HG03108 (cell line): ENCODE measurements around the gene C11orf87.

Experiments
- ATAC-seq: cut with Tn5 transposase; IDR thresholded peaks from one replicate; pipeline ENCODE4 v1.9.1; 2021; ENCODE audit warnings: moderate library complexity; ENCODE audit not compliant: unreplicated experiment

C11orf87 gene

GRCh38 chr11:109421981-109422869, at the start of gene C11orf87:
TSS of gene C11orf87 (plus strand) at chr11:109422190. CDS start at chr11:109423634, 1,444 bp downstream.
- no peak for ATAC-seq

- ATAC-seq, result no peak
Observed at GRCh38 chr11:109374032-109374431, 48.0 kb upstream of the C11orf87 start.

- no peak for ATAC-seq
Observed at GRCh38 chr11:109374441-109374840, 47.5 kb upstream of the C11orf87 start.

DNA sequence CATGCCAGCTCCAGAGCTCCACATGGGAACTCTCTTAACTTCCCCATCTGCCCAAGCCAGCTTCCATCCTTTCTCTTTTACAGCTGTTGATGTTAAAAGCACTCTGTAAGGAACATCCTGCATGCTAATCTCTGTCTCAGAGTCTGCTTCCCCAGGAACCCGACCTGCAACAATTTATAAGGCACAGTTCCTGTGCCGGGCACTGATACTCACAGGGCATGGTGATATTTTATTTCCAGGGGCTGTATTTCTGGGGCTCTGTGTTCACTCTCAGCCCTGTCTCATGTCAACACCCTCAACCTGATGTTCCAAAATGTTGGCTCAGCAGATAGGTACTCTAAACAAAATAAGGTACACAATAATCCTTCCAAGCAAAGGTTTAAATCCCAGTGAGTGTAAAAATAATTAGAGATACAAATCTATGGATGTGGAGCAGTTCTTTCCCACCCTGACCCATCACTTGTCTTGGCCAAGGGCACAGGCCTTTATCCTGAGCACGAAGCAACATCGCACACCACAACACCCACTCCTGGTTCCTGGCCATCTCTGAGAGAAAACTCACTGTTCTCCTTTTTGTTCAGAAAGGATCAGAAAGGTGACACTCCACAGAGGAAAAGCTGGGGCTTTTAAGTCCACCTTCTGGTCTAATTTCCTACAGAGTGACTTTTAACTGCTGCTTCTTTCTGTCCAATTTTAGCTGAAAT, 44.8 kb upstream of the C11orf87 start:
- no peak for ATAC-seq

DNA sequence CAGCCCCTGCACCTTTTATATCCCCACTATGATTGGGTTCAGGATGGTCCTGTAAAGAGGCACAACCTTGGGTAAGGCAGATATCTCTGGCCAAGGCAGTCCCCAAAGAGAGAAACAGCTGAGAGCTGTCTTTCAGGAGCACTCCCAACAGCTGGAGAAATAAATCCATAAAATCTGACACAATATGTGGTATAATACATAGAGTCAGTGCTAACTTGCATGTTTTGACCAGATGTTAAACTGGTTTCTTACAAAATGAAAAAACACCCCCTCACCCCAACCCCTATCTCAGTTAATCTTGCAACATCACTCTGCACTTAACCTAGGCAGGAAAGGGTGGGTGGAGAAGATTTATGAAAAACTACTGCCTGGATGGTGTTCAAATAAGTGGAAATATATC, 44.0 kb upstream of the C11orf87 start:
- no peak for ATAC-seq

GRCh38 chr11:109383306-109383705, 38.7 kb upstream of the C11orf87 start:
- ATAC-seq, result no peak

DNA sequence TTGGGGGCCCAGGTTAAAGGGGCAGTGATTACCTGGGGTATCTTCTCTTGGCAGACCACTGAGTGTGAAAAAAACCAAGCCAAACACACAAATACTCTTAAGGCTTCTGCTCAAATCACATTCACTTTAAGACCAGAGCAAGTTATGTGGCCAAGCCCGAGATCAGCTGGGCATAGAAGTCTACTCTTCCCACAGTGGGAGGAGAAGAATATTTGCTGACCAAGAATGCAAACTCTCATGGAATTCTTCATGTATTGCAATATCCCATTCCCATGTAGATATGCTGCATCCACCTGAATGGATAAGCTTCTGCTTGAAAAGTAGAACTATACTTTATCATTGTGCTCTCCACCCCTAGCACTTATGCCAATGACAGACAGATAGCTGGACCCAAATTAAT, 37.1 kb upstream of the C11orf87 start:
- no peak for ATAC-seq

- no peak for ATAC-seq
Observed at GRCh38 chr11:109388982-109389381, 33.0 kb upstream of the C11orf87 start.

DNA sequence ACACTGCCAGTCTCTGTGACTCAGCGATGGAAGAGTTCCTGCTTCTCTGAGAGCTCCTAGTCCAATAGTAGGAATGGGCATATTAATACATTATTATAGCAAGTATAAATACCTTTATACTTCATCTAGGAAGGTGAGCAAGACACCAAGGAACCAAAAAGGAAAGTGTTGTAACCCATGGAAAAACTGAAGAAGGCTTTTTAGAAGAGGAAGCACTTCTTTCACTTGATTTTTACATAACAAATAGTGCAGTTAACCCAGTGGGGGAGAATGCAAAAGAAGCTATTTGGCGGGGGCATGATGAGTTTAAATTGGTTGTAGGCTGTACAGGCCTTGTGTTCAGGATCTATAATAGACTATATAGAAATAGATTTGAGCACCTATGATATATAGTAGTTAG, 31.2 kb upstream of the C11orf87 start:
- no peak for ATAC-seq

GRCh38 chr11:109401545-109401944, 20.4 kb upstream of the C11orf87 start:
- ATAC-seq, result no peak

DNA sequence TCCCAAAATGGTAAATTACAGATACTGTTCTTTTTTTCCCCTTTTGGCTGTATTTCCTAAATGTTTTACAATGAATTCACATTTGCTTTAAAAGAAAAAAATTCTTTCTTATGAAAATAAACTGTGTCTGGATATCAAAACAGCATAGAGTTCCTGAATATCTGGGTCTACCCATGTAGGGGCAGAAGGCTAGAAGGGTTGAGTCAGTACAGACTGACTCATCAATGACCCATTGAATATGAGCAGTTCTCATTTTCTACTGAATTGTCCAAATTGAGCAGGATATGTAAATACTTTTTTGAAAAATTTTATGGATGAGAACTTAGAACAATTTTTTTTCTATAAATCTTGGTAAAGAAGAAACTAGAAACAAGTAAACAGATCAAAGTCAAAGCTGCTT, 16.3 kb upstream of the C11orf87 start:
- ATAC-seq, result no peak

- ATAC-seq, result no peak
Observed at GRCh38 chr11:109416601-109417000, 5.4 kb upstream of the C11orf87 start.

DNA sequence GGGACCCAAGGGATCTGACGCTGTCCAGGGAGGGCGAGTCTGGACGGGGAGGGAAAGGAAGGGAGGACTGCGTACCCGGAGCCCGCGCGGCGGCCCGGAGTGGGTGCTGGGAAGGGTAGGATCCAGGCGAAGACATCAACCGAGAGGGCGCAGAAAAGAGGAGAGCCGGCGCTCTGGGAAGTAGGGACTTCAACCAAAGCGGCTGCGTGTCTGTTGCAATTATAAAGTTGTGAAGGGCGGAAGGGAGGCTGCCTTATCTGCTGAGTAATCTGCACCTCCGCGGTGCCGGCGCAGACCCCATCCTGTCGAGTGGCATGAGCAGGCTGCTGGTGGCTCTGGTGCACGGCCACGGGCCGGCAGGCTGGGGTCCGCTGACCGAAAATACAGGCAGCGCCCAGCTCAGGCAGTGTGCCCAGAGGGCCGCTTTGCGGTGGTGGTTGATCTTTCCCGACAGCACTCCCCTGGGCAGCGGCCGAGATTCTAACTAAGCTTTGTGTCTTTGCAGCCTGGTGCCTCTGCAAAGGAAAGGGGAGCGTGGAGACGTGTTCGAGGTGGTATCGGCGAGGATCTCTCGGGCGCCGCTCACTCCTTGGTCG, 978 bp downstream of the C11orf87 start:
- ATAC-seq, result no peak

DNA sequence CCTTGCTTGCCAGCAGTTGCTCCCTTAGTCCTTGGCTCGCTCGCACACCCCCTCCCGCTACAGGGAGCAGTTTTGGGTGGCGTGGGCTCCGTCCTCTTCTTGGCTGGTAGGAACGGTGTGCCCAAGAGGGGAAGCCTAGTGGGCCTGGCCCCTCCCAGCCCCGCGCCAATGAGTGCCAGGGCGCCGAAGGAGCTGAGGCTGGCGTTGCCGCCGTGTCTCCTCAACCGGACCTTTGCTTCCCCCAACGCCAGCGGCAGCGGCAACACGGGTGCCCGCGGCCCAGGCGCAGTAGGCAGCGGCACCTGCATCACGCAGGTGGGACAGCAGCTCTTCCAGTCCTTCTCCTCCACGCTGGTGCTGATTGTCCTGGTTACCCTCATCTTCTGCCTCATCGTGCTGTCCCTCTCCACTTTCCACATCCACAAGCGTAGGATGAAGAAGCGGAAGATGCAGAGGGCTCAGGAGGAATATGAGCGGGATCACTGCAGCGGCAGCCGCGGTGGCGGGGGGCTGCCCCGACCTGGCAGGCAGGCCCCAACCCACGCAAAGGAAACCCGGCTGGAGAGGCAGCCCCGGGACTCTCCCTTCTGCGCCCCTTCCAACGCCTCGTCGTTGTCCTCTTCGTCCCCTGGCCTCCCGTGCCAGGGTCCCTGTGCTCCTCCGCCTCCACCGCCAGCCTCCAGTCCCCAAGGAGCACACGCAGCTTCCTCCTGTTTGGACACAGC, 1.6 kb downstream of the C11orf87 start:
- ATAC-seq, result no peak

DNA sequence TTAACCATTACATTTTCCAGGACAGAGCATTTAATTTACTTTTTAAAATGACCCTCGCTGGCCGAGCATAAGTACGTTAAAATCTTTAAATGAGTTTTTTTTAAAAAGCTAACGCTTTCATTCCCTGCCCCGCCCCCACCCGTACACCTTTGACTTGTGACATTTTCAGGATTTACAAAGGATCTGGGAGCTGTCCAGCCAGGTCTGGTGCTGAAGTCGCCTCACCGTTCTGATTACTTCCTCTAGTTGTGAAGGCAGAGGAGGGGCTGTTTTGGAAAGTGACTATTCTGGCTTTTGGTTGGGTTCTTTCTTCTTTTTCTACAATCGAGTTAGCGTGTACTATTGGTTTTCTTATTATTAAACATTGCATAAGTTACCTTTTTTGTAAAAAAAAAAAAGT, 2.9 kb downstream of the C11orf87 start:
- ATAC-seq, result no peak

DNA sequence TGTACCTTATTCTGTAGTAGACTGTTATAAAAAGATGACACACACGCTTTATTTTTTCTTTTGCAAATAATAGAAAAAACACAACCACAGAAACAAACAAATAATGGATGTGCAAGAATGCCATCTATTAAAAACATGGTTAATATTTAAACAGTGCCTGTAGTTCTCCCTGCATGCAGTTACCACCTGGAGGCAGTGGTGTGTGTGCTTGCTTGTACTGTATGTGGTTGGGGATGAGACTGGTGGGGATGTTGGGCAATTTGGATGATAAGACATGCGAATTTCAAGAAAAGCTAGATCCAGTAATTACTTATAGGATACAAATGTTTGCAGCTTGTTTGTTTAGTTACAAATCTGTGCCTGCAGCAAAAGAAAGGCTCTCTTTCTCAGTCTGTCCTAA, 3.6 kb downstream of the C11orf87 start:
- ATAC-seq, result no peak

GRCh38 chr11:109426442-109427240, 4.7 kb downstream of the C11orf87 start:
- no peak for ATAC-seq

GRCh38 chr11:109432105-109432504, 10.1 kb downstream of the C11orf87 start:
- ATAC-seq, result no peak

DNA sequence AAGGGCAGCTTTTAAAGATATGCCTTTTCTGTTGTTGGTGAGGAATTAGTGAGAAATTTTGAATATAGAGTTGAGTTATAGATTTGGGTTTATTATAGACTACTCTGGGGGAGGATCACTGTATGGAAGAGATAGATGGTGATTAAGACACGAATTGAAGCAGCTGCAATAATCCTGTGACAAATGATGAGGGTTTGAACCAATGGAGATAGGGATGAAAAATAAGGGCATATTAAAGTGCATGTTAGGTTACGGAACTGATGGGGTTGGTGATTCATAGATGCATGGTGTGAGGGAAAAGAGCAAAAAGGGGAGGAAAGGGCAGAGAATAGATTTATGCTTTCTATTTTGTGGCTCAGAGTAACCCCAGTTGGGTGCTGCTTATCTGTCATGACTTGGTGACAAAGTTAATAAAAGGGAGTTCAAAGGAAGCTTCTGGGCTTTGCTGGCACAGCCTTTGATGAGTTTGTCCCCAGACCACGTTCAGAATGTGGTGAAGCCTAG, 11.8 kb downstream of the C11orf87 start:
- no peak for ATAC-seq

DNA sequence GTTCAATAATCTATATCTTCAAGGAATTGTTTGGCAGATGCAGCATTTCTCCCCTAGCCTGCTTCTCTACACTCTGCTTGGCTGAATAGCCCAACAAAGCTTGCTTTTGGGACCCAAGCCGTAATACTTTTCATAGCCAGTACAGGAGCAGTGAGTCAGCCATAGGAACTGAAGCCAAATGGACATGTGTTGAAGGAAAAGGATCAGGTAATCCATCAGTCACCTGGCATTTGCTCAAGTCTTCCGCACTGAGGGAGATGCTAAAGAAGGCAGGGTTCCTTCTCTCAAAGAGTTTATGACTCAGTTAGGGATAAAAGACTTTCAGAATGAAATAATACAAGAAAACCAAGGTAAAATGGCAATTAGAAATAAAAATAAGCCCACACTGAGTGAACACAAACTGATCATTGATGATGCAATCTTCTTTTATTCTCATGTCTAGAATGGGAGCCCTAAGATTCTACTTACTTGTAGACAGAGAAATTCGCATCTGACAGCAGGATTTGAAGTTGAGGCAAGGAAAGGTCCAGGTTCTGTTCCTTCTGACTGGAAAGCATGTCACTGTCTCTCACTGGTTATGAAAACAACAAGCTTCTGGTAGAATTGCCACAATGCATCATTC, 13.2 kb downstream of the C11orf87 start:
- no peak for ATAC-seq
